Astrocyte (in vitro differentiated cells and primary cell): ENCODE measurements around the gene GBA3. TPM values are rescaled to one million over a fixed set of nuclear protein-coding genes. Genes with fewer than 3 reads are reported as not detected.

ENCODE experiments used
- DNase-seq: peaks from one replicate; pipeline ENCODE4 v3.0.0-alpha.2; 2010; ENCODE audit warnings: low read depth
- FAIRE-seq: peaks from 2 replicates; lab custom pipeline; 2011; peaks lifted over from hg19 to GRCh38; lab: Jason Lieb, UNC
- H2AFZ ChIP-seq: 2 replicates; pipeline ENCODE4 v1.6.0; 2012; ENCODE audit warnings: low read depth, low read length, inconsistent platforms
- H3K27ac ChIP-seq: 2 replicates; pipeline ENCODE4 v1.5.1; 2011; ENCODE audit warnings: low read depth, low read length, inconsistent platforms
- H3K27me3 ChIP-seq: 2 replicates; pipeline ENCODE4 v1.6.0; 2011; ENCODE audit warnings: low read length, inconsistent platforms; ENCODE audit not compliant: insufficient read depth
- H3K36me3 ChIP-seq: 2 replicates; pipeline ENCODE4 v1.5.1; 2011; ENCODE audit warnings: low read length, inconsistent platforms; ENCODE audit not compliant: insufficient read depth
- H3K4me1 ChIP-seq: 2 replicates; pipeline ENCODE4 v1.5.1; 2011; ENCODE audit warnings: low read length, inconsistent platforms; ENCODE audit not compliant: insufficient read depth
- H3K4me2 ChIP-seq: 2 replicates; pipeline ENCODE4 v1.6.0; 2012; ENCODE audit warnings: low read length, inconsistent platforms
- H3K4me3 ChIP-seq: 2 replicates; pipeline ENCODE4 v1.5.1; 2011; ENCODE audit warnings: low read depth, mild to moderate bottlenecking, low read length, inconsistent platforms; ENCODE audit not compliant: insufficient read depth
- H3K79me2 ChIP-seq: 2 replicates; pipeline ENCODE4 v1.6.0; 2012; ENCODE audit warnings: mild to moderate bottlenecking, low read length, inconsistent platforms; ENCODE audit not compliant: insufficient read depth
- H3K9ac ChIP-seq: 2 replicates; pipeline ENCODE4 v1.6.0; 2012; ENCODE audit warnings: mild to moderate bottlenecking, low read length, inconsistent platforms
- H3K9me3 ChIP-seq: 2 replicates; pipeline ENCODE4 v1.5.1; 2012; ENCODE audit warnings: low read depth, mild to moderate bottlenecking, low read length, inconsistent platforms; ENCODE audit not compliant: insufficient read depth
- H4K20me1 ChIP-seq: 2 replicates; pipeline ENCODE4 v1.6.0; 2012; ENCODE audit warnings: low read length, inconsistent platforms; ENCODE audit not compliant: insufficient read depth
- H3K27ac Mint-ChIP-seq: one replicate; pipeline ENCODE4 v1.8.0; 2021; ENCODE audit warnings: mild to moderate bottlenecking, mixed read lengths; ENCODE audit not compliant: unreplicated experiment
- H3K27me3 Mint-ChIP-seq: one replicate; pipeline ENCODE4 v1.8.0; 2021; ENCODE audit warnings: low read depth, mixed read lengths; ENCODE audit not compliant: unreplicated experiment
- H3K36me3 Mint-ChIP-seq: one replicate; pipeline ENCODE4 v1.8.0; 2021; ENCODE audit warnings: low read depth, mixed read lengths; ENCODE audit not compliant: unreplicated experiment
- H3K4me1 Mint-ChIP-seq: one replicate; pipeline ENCODE4 v1.8.0; 2021; ENCODE audit warnings: low read depth, mixed read lengths; ENCODE audit not compliant: unreplicated experiment
- H3K4me3 Mint-ChIP-seq: one replicate; pipeline ENCODE4 v1.8.0; 2021; ENCODE audit warnings: mild to moderate bottlenecking, moderate library complexity, mixed read lengths; ENCODE audit not compliant: unreplicated experiment
- H3K9me3 Mint-ChIP-seq: one replicate; pipeline ENCODE4 v1.8.0; 2021; ENCODE audit warnings: mild to moderate bottlenecking, mixed read lengths; ENCODE audit not compliant: unreplicated experiment
- EZH2 ChIP-seq: IDR thresholded peaks from 2 replicates; pipeline ENCODE4 v1.6.1; 2012; ENCODE audit warnings: mild to moderate bottlenecking, low read length, inconsistent platforms; ENCODE audit not compliant: insufficient read depth
- total RNA-seq: library from RNA; stranded (reverse); gene quantifications from 2 replicates; pipeline ENCODE4 v1.2.1, GENCODE V29; 2021
- TF ChIP-seq, protein P1 (sequence below): IDR thresholded peaks from 2 replicates; pipeline ENCODE4 v1.5.1; 2011; ENCODE audit warnings: low read depth, mild to moderate bottlenecking, inconsistent platforms, low read length, moderate library complexity; ENCODE audit not compliant: insufficient read depth

GBA3 gene
- total RNA-seq, 1 donor from 2014 or later = not detected

DNA sequence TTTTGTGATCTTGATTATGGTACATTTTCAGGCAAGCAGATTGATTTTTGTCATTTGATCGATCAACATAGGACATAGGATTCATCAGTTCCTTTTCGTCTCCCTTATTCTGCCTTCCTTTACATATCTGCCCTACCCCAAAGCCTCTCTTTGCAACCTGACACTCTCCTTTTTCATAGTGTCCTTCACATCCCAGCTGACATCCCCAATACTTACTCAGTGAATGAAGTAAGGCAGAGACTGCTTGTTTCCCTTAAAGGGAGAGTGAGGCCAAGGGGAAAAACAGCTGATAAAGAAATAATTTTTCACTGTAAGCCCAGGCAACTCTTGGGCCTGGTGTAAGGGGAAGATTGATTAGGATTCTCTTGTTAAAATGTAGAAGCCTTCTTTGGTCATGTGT is 69.8 kb downstream of the GBA3 start:
- H4K20me1 ChIP-seq = no peaks in the 10 kb centered on the region
- H2AFZ ChIP-seq = no peak overlapping the region

DNA sequence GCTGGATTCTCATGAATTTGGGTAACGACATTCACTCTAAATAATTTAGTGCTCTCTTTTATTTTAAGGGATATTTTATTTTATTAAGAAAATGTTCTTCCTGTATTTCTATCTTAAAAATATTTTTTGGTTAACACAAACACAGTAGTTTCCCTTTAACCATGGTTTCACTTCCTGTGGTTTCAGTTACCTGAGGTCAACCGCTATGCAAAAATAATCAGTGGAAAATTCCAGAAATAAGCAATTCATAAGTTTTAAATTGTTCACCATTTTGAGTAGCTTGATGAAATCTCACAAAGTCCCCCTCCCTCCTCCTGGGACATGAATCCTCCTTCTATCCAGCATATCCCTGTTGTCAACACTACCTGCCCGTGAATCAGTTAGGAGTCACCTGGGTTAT is 71.4 kb downstream of the GBA3 start:
- no peaks in the 10 kb centered on the region for H3K36me3 ChIP-seq
- H3K4me3 Mint-ChIP-seq = no peak overlapping the region

More for the DNA sequence above, 69.8 kb downstream of the GBA3 start:
- DNase-seq (no peak), FAIRE-seq (no peak)
- no peaks in the 10 kb centered on the region for H3K36me3 Mint-ChIP-seq
- no peaks in the 10 kb centered on the region for H3K27me3 Mint-ChIP-seq
- no peaks in the 10 kb centered on the region for H3K79me2 ChIP-seq
- H3K4me1 Mint-ChIP-seq = no peaks in the 10 kb centered on the region
- no peak overlapping the region for H3K27ac Mint-ChIP-seq
- no peak overlapping the region for H3K4me3 Mint-ChIP-seq
- no peaks in the 10 kb centered on the region for H3K27me3 ChIP-seq
- TF ChIP-seq EZH2 = no peak
- H3K9me3 Mint-ChIP-seq = no peaks in the 10 kb centered on the region
- H3K9ac ChIP-seq = no peak overlapping the region
- no peak overlapping the region for H3K4me2 ChIP-seq
- no peak overlapping the region for H3K27ac ChIP-seq
- H3K9me3 ChIP-seq = no peaks in the 10 kb centered on the region
- no peak overlapping the region for H3K4me3 ChIP-seq
- H3K36me3 ChIP-seq = no peaks in the 10 kb centered on the region
- no peaks in the 10 kb centered on the region for H3K4me1 ChIP-seq

DNA sequence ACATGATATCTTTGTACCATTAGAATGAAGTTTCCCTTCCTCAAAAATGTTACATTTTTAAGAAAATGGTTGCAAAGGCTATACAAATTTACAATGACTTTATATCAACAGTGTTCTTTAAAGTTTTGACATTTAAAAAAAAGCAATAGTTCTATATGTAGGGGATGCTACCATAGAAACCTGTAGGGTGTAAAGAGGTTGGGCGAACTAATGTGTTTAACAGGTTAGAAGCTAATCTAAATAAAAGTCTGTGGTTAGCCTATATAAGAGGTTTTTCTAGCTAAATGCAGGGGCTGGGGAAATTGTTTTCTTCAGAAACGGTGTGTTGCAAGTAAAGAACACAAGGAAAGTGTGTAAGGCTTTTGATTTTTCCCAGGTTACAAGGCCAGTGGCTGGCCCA is 73.3 kb downstream of the GBA3 start:
- no peaks in the 10 kb centered on the region for H3K4me1 Mint-ChIP-seq
- no peaks in the 10 kb centered on the region for H4K20me1 ChIP-seq
- H2AFZ ChIP-seq = no peak overlapping the region
- no peaks in the 10 kb centered on the region for H3K36me3 Mint-ChIP-seq
- H3K4me3 ChIP-seq = no peak overlapping the region
- no peak overlapping the region for H3K27ac ChIP-seq
- no peaks in the 10 kb centered on the region for H3K79me2 ChIP-seq
- H3K27me3 ChIP-seq = no peaks in the 10 kb centered on the region
- TF ChIP-seq, protein P1, sequence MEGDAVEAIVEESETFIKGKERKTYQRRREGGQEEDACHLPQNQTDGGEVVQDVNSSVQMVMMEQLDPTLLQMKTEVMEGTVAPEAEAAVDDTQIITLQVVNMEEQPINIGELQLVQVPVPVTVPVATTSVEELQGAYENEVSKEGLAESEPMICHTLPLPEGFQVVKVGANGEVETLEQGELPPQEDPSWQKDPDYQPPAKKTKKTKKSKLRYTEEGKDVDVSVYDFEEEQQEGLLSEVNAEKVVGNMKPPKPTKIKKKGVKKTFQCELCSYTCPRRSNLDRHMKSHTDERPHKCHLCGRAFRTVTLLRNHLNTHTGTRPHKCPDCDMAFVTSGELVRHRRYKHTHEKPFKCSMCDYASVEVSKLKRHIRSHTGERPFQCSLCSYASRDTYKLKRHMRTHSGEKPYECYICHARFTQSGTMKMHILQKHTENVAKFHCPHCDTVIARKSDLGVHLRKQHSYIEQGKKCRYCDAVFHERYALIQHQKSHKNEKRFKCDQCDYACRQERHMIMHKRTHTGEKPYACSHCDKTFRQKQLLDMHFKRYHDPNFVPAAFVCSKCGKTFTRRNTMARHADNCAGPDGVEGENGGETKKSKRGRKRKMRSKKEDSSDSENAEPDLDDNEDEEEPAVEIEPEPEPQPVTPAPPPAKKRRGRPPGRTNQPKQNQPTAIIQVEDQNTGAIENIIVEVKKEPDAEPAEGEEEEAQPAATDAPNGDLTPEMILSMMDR = no peak
- no peak for TF ChIP-seq EZH2
- H3K9me3 Mint-ChIP-seq = no peaks in the 10 kb centered on the region
- no peak overlapping the region for H3K4me3 Mint-ChIP-seq
- no peak overlapping the region for H3K27ac Mint-ChIP-seq
- FAIRE-seq = no peak
- H3K4me2 ChIP-seq = no peak overlapping the region
- H3K36me3 ChIP-seq = no peaks in the 10 kb centered on the region
- no peak for DNase-seq
- H3K4me1 ChIP-seq = no peaks in the 10 kb centered on the region
- no peak overlapping the region for H3K9ac ChIP-seq
- H3K9me3 ChIP-seq = no peaks in the 10 kb centered on the region
- no peaks in the 10 kb centered on the region for H3K27me3 Mint-ChIP-seq

More for the DNA sequence above, 71.4 kb downstream of the GBA3 start:
- Mint-ChIP-seq H3K4me1 (no peaks in the 10 kb centered on the region), H3K27me3 (no peaks in the 10 kb centered on the region), H3K36me3 (no peaks in the 10 kb centered on the region), H3K9me3 (no peaks in the 10 kb centered on the region), H3K27ac (no peak overlapping the region)
- no peak overlapping the region for H3K27ac ChIP-seq
- no peaks in the 10 kb centered on the region for H3K9me3 ChIP-seq
- no peak overlapping the region for H2AFZ ChIP-seq
- no peaks in the 10 kb centered on the region for H3K4me1 ChIP-seq
- no peak overlapping the region for H3K4me2 ChIP-seq
- no peak overlapping the region for H3K4me3 ChIP-seq
- no peaks in the 10 kb centered on the region for H3K79me2 ChIP-seq
- no peaks in the 10 kb centered on the region for H3K27me3 ChIP-seq
- no peaks in the 10 kb centered on the region for H4K20me1 ChIP-seq
- DNase-seq = no peak
- H3K9ac ChIP-seq = no peak overlapping the region
- no peak for FAIRE-seq
- TF ChIP-seq, protein P1 = no peak
- TF ChIP-seq EZH2 = no peak
